Astrocyte of the cerebellum (primary cell): ENCODE measurements around the gene KCTD3.

Experiments used
- DNase-seq: peaks from one replicate; pipeline ENCODE4 v3.0.0-alpha.2; 2011; ENCODE audit warnings: low read depth
- H3K4me3 ChIP-seq: 2 replicates; pipeline ENCODE4 v1.5.1; 2011; ENCODE audit warnings: mild to moderate bottlenecking, low read depth, low read length, moderate library complexity
- in situ Hi-C: cut with HindIII; loops from 2 replicates; pipeline ENCODE4 v1.10.0; 2017; ENCODE audit warnings: low sequenced_read_pairs
- TF ChIP-seq, protein P1 (sequence below): IDR thresholded peaks from 2 replicates; pipeline ENCODE4 v1.5.1; 2012; ENCODE audit warnings: low read length, low read depth, moderate library complexity, mild to moderate bottlenecking; ENCODE audit errors: missing control alignments

The KCTD3 gene

DNA sequence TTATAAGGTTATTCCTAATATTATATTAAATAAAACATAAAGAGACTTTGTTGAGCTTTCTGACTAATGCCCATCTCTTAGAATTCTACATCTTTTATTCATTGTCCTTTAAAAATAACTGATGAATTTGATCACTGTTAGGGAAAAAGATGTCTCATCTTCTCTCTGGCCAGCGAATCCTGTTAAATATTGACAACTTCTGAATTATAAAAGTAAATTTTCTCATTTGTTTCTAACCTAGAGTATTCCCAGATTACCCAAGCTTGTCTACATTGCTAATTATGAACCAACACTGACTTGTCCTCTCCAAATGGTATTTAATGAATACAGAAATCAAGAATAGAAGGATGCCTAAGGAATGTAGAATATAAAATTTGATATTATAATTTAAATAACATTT lies 24.8 kb upstream of the KCTD3 start:
- in situ Hi-C loops: loop anchor here (25.0 kb wide), 1 partner anchor 1330 kb away; no protein-coding TSS in a partner anchor
- TF ChIP-seq, protein P1, sequence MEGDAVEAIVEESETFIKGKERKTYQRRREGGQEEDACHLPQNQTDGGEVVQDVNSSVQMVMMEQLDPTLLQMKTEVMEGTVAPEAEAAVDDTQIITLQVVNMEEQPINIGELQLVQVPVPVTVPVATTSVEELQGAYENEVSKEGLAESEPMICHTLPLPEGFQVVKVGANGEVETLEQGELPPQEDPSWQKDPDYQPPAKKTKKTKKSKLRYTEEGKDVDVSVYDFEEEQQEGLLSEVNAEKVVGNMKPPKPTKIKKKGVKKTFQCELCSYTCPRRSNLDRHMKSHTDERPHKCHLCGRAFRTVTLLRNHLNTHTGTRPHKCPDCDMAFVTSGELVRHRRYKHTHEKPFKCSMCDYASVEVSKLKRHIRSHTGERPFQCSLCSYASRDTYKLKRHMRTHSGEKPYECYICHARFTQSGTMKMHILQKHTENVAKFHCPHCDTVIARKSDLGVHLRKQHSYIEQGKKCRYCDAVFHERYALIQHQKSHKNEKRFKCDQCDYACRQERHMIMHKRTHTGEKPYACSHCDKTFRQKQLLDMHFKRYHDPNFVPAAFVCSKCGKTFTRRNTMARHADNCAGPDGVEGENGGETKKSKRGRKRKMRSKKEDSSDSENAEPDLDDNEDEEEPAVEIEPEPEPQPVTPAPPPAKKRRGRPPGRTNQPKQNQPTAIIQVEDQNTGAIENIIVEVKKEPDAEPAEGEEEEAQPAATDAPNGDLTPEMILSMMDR: no peak
- H3K4me3 ChIP-seq: no peak overlapping the region
- no peak for DNase-seq

DNA sequence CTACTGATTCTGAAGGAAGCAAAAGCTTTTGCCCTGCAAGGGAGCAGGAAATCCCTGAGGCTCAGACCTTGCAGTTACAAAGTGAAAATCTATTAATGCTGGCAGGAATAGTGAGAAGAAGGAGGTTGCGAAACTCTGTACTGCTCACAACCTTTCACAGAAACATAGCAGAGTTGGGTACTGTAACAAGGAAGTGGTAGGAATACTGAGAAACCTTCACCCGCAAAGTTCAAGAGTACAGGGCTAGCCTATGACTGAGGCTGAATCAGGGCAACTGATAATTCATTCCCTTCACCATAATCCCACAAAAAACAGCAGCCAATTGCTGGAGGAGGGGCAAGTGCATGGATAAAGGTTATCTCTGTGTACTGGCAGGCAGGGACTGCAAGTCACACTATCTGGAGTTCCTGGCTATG lies 23.9 kb upstream of the KCTD3 start:
- TF ChIP-seq, protein P1: no peak
- in situ Hi-C loops: loop anchor here (25.0 kb wide), 1 partner anchor 1331 kb away; no protein-coding TSS in a partner anchor

DNA sequence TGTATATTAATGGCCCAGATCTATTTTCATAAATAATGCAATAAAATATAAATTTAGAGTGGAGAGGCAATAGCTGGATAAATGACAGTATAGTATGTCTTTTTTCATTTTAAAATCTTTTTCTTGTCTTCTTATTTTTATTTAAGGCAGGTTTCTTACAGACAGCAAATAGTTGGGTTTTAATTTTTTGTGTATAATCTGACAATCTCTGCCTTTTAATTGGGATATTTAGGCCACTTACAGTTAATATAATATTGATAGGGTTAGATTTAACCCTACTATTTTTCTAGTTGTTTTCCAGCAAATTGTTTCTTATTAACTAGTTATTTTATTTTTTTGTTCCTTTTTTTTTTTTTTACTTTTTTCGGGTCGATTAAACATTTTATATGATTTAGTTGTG lies 23.3 kb upstream of the KCTD3 start:
- TF ChIP-seq, protein P1: no peak
- in situ Hi-C loops: loop anchor here (25.0 kb wide), 1 partner anchor 1332 kb away; no protein-coding TSS in a partner anchor
- DNase-seq: no peak
- no peak overlapping the region for H3K4me3 ChIP-seq

More for the DNA sequence above, 23.9 kb upstream of the KCTD3 start:
- H3K4me3 ChIP-seq: no peak overlapping the region
- DNase-seq: no peak

DNA sequence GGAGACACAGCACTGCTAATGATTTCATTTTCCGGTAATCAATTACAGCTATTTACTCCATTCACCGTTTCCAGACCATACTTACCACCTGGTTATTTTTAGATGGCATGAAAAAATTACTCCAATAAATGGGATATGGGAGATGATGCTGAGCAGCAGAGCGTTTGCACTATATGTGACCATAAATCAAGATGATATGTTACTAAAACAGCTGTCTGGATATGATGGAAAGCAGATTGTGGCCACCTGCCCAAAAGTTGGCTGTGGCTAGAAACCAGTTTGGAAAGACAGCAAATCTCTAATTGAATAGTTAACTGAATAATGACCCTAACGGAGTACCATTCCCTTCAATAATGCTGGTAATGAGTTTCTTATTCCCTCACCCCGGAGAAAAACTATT lies 22.5 kb upstream of the KCTD3 start:
- in situ Hi-C loops: loop anchor here (25.0 kb wide), 1 partner anchor 1332 kb away; no protein-coding TSS in a partner anchor
- no peak overlapping the region for H3K4me3 ChIP-seq
- TF ChIP-seq, protein P1: no peak
- no peak for DNase-seq

DNA sequence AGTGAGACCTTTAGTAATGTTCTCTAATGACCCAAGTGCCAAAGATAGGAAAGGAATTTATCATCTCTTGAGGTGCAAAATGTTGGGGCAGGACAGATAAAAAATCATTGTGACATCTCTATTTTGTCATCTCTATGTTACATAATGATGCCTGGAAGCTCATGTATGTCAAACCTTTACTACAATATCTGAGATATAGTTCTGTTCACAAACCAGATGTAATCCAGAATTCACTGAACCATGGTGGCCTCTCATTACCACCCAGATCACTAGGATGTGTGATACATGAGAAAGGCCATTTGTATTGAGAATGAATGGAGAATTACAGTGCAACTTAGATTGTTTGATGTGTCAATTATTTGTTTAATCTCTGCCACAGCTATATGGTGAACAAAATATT lies 22.0 kb upstream of the KCTD3 start:
- TF ChIP-seq, protein P1: no peak
- no peak overlapping the region for H3K4me3 ChIP-seq
- in situ Hi-C loops: loop anchor here (25.0 kb wide), 1 partner anchor 1333 kb away; no protein-coding TSS in a partner anchor
- DNase-seq: no peak

DNA sequence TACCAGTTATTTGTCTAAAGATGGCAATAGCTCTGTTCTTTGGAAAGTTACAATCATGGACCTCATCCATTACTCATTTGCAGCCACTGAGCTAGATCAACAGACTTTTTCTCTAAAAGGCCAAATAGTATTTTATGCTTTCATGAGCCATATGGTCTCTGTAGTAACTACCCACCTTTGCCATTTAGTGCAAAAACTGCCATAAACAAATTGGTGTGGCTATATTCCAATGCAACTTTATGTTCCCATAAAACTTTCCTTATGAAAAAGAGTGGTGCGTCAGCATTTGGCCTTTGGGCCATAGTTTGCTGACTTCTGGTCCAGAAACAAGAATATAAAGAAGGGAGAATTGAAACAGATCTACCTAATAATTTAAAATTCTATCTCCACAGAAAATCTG lies 20.1 kb upstream of the KCTD3 start:
- no peak for DNase-seq
- no peak overlapping the region for H3K4me3 ChIP-seq
- TF ChIP-seq, protein P1: no peak
- in situ Hi-C loops: loop anchor here (25.0 kb wide), 1 partner anchor 1335 kb away; no protein-coding TSS in a partner anchor
